ENCODE data around the gene RPS15A.

Gene RPS15A

DNA sequence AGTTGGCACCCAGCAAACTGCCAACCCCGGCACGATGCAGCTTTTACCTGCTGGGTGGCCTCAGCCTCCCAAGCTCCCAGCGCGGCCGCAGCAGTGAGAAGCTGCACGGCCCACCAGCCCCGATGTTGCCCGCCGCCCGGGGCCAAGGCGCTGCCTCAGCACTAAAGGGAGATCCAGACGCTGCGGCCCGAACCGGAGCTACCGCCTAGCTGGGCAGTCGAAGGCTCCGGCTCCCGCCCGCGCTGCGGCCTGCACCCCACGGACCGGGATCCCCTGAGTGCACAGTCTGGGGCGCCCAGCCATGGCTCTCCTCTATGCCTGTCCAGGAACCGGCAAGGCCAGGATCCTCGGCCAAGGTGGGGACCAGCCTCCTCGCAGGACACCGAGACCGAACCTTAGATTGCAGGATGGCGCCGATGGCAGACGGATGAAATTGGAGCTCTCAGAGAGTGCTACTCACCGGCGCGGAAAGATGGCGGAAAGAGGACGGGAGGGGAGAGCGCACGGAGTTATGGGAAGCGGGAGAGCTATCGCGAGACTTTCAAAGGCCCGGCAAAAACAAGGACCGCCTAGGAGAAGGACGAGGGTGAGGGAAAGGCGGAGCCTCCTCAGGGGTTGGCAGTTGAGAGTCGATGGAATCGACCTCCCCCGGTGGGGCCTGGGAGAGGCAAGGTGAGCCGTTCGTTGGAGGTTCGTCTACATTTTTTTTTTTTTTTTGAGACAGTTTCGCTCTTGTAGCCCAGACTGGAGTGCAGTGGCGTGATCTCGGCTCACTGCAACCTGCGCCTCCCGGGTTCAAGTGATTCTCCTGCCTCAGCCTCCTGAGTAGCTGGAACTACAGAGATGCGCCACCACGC is at the start of gene RPS15A:
TSS of gene RPS15A (minus strand) at position 485 of the 857 bp plus-strand sequence. CDS start 1,221 bp downstream, outside the sequence.
- DNase-seq (ENCODE audit: low read depth) = peak; percentile 99
- TF ChIP-seq, protein P1, sequence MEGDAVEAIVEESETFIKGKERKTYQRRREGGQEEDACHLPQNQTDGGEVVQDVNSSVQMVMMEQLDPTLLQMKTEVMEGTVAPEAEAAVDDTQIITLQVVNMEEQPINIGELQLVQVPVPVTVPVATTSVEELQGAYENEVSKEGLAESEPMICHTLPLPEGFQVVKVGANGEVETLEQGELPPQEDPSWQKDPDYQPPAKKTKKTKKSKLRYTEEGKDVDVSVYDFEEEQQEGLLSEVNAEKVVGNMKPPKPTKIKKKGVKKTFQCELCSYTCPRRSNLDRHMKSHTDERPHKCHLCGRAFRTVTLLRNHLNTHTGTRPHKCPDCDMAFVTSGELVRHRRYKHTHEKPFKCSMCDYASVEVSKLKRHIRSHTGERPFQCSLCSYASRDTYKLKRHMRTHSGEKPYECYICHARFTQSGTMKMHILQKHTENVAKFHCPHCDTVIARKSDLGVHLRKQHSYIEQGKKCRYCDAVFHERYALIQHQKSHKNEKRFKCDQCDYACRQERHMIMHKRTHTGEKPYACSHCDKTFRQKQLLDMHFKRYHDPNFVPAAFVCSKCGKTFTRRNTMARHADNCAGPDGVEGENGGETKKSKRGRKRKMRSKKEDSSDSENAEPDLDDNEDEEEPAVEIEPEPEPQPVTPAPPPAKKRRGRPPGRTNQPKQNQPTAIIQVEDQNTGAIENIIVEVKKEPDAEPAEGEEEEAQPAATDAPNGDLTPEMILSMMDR (conservative IDR thresholded peaks at IDR 0.05; ENCODE audit: low read depth, low read length) = no peak
- H3K4me3 ChIP-seq (ENCODE audit: low read depth, low read length) = peak within 1 kb of the TSS; percentile 100

DNA sequence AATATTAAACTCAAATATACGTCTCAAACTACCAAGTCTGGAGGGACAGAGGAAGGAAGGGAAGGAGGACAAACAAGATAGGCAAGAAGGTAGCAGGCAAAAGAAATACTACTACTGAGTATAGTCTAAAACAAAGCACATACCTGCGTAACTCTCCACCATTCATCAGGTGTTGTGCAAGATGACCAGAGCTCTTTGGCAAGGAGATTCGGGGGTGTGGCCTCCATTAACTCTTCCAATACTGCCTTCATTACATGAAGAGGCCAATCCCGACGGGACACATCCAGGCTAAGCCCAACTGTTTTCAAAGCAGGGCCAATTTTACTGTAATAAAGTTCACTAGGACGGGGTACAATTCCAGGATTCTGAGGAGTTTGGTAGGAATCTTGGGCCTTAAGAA is 49.4 kb upstream of the RPS15A start:
- no peak overlapping the region for H3K4me3 ChIP-seq (ENCODE audit: low read depth, low read length)
- TF ChIP-seq, protein P1 (conservative IDR thresholded peaks at IDR 0.05; ENCODE audit: low read depth, low read length) = no peak
- peak; percentile 6 for DNase-seq (ENCODE audit: low read depth)

DNA sequence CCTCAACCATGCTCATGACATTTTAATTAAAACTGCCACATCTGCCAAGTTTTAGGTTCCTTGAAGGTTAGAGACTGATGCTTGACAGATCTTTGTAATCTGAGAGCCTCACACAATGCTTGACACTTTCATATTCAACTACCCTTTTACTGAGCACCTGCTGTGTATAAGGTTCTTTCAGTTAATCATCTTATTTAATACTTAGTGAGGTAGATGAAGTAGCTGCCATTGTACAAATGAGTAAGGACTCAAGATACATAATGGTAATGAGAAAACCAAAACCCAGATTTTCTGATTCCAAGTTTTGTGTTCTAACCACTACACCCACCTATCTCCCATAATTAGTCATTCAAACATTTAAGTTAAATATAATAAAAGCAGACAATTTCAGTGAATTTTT is 46.6 kb upstream of the RPS15A start:
- TF ChIP-seq, protein P1 (conservative IDR thresholded peaks at IDR 0.05; ENCODE audit: low read depth, low read length) = no peak
- H3K4me3 ChIP-seq (ENCODE audit: low read depth, low read length) = no peak overlapping the region
- no peak for DNase-seq (ENCODE audit: low read depth)

DNA sequence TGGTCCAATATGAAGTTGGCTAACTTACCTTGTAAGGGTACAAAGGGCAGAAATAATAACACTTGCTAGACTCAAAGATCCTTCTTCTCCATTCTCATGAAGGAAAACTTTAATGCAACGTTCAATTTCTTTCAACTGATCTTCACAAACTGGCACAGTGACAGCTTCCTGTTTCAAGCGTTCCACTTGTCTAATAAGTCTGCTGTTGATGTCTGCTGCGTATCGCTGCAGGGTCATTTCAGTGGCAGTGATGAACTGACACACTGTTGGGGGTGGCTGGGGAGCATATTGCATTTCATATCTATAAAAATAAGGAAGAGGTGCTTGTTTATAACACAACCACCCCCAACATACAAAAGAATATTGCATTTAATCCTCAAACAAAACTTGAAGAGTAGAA is 44.7 kb upstream of the RPS15A start:
- TF ChIP-seq, protein P1 (conservative IDR thresholded peaks at IDR 0.05; ENCODE audit: low read depth, low read length) = no peak

DNA sequence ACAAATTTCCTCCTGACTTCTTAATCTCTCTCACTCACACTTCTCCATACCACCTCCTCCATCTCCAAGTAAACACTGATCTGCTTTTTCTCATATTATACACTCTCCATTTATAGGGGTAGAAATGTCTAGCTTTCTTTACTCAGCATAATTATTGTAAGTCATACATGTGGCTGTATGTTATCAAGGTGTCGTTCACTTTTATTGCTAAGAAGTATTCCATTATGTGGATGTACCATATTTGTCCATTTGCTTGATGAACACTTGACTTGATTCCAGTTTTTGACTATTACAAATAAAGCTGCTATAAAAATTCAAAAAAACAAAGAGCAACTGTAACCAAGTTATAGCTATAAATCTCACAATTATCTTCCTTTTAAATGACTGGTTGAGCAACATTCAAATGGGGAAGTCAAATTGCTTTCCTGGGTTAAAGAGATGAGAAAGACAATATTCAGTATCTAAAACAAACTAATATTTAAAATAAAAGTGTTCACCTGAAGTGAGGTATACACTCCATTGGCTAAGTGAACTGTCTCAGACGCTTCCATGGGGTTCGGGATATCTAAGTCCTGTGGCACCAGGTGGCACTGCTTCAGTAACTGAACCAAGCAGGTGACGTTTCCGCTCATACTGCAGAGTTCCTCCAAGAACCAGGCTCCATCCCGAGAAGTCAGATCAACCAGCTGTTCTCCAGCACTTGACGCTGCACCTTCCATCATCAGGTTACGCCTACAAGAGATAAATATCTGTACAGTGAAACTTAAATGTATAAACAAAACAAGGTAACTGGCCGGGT is 43.8 kb upstream of the RPS15A start:
- DNase-seq (ENCODE audit: low read depth) = no peak
- H3K4me3 ChIP-seq (ENCODE audit: low read depth, low read length) = no peak overlapping the region
- TF ChIP-seq, protein P1 (conservative IDR thresholded peaks at IDR 0.05; ENCODE audit: low read depth, low read length) = no peak

More for the DNA sequence above, 44.7 kb upstream of the RPS15A start:
- H3K4me3 ChIP-seq (ENCODE audit: low read depth, low read length) = no peak overlapping the region
- peak; percentile 9 for DNase-seq (ENCODE audit: low read depth)

DNA sequence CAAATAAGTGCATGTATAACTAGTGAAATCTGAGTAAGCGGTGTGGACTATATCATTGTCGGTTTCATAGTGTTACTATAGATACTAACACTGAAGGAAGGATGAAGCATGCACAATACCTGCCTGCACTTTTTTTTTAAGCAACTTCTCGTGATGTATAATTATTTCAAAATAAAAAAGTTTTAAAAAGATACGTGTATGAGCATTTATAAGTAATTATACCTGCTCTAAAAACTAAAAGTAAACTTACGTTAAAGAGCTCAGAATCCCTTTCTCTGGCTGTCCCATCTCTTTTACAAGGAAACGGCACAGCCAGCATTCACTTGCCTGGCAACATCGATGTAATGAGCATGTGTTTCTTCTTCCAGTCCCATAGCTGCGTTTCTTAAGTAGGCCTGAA is 42.5 kb upstream of the RPS15A start:
- no peak for DNase-seq (ENCODE audit: low read depth)
- no peak overlapping the region for H3K4me3 ChIP-seq (ENCODE audit: low read depth, low read length)
- TF ChIP-seq, protein P1 (conservative IDR thresholded peaks at IDR 0.05; ENCODE audit: low read depth, low read length) = no peak

All from choroid plexus epithelial cell (primary cell).